ENCODE measurements around the gene CYP11A1. TPM values are rescaled to one million over a fixed set of nuclear protein-coding genes. Genes with fewer than 3 reads are reported as not detected.

Gene CYP11A1
- total and polyA plus RNA-seq, 9 donors: 19.9 to 1,902 (median 32.3) TPM

GRCh38 chr15:74324714-74325113, 42.7 kb downstream of the CYP11A1 start:
- no peak for DNase-seq
- Histone ChIP-seq H3K27ac (no peak overlapping the region), H3K36me3 (no peaks in the 10 kb centered on the region), H3K4me3 (no peak overlapping the region), H3K9me3 (no peaks in the 10 kb centered on the region), H3K27me3 (no peaks in the 10 kb centered on the region), H3K4me1 (ENCODE audit: insufficient read depth) (peaks cover 10% of the 10 kb centered on the region)
- TF ChIP-seq POLR2A (IDR thresholded peaks at IDR 0.05): no peak
- no peak for TF ChIP-seq EP300 (IDR thresholded peaks at IDR 0.05)
- no peak for TF ChIP-seq CTCF (IDR thresholded peaks at IDR 0.05)
- WGBS, 3 donors: 71 to 83% (median 75%) methylated on average over 3 of the region's 3 CpGs
- intact Hi-C loops (cut with DNase I): loop anchor here in 3 of 4 donors (5.0 to 10.0 kb wide), 5 partner anchors 197 to 352 kb away; no protein-coding TSS in a partner anchor

- no peak overlapping the region for H3K27ac ChIP-seq
- no peak overlapping the region for H3K4me3 ChIP-seq
- intact Hi-C loops (cut with DNase I): loop anchor here in 3 of 4 donors (2.0 to 10.0 kb wide), 6 partner anchors 194 to 350 kb away; no protein-coding TSS in a partner anchor
- no peaks in the 10 kb centered on the region for H3K9me3 ChIP-seq
- peaks cover 23% of the 10 kb centered on the region for H3K4me1 ChIP-seq (ENCODE audit: insufficient read depth)
- 26 to 31% (median 30%) methylated on average over 6 of the region's 6 CpGs for WGBS, 3 donors
- TF ChIP-seq POLR2A (IDR thresholded peaks at IDR 0.05): peak; percentile 5
- peak; percentile 69 to 90 (median 89) for TF ChIP-seq CTCF (IDR thresholded peaks at IDR 0.05)
- no peak for TF ChIP-seq EP300 (IDR thresholded peaks at IDR 0.05)
- no peaks in the 10 kb centered on the region for H3K36me3 ChIP-seq
- peak; percentile 75 to 87 (median 83) for DNase-seq
- no peaks in the 10 kb centered on the region for H3K27me3 ChIP-seq
Measured at GRCh38 chr15:74322558-74323180, 44.8 kb downstream of the CYP11A1 start.

GRCh38 chr15:74320352-74321247, 46.8 kb downstream of the CYP11A1 start:
- WGBS, 3 donors: 80 to 85% (median 81%) methylated on average over 9 to 10 of the region's 10 CpGs
- Histone ChIP-seq H3K4me3 (no peak overlapping the region), H3K36me3 (no peaks in the 10 kb centered on the region), H3K27ac (peak overlapping the region; percentile 54 to 71), H3K27me3 (no peaks in the 10 kb centered on the region), H3K4me1 (ENCODE audit: insufficient read depth) (peaks cover 19% of the 10 kb centered on the region), H3K9me3 (no peaks in the 10 kb centered on the region)
- peak; percentile 53 to 75 (median 69) for DNase-seq
- TF ChIP-seq CTCF (IDR thresholded peaks at IDR 0.05): peak in 2 of 3 donors; percentile 34 to 47
- no peak for TF ChIP-seq POLR2A (IDR thresholded peaks at IDR 0.05)
- intact Hi-C loops (cut with DNase I): loop anchor here in 3 of 4 donors (5.0 to 10.0 kb wide), 5 partner anchors 193 to 348 kb away; no protein-coding TSS in a partner anchor

GRCh38 chr15:74319596-74320351, 47.7 kb downstream of the CYP11A1 start:
- Histone ChIP-seq H3K27ac (peak overlapping the region; percentile 54 to 71), H3K4me3 (no peak overlapping the region), H3K4me1 (ENCODE audit: insufficient read depth) (peaks cover 19% of the 10 kb centered on the region), H3K27me3 (no peaks in the 10 kb centered on the region), H3K9me3 (no peaks in the 10 kb centered on the region), H3K36me3 (no peaks in the 10 kb centered on the region)
- DNase-seq: peak in 2 of 5 donors; percentile 54 to 67
- 29 to 34% (median 33%) methylated on average over 7 to 8 of the region's 8 CpGs for WGBS, 3 donors
- TF ChIP-seq POLR2A (IDR thresholded peaks at IDR 0.05) (no peak), EP300 (IDR thresholded peaks at IDR 0.05) (no peak), CTCF (IDR thresholded peaks at IDR 0.05) (no peak)
- intact Hi-C loops (cut with DNase I): loop anchor here in 3 of 4 donors (5.0 to 10.0 kb wide), 6 partner anchors 192 to 365 kb away; no protein-coding TSS in a partner anchor
